Amniotic stem cell (primary cell): ENCODE measurements around the gene TCEAL9.
A peak's percentile ranks its signal among the peaks of the same experiment; 100 is the strongest.
"Not testable (repeated sequence)": the region's sequence is repeated elsewhere in the genome, so short reads cannot be mapped to it uniquely, and the experiment has no call there.

Experiments
- DNase-seq: peaks from one replicate; lab custom pipeline; 2025; lab: John Stamatoyannopoulos, UW

Gene TCEAL9

DNA sequence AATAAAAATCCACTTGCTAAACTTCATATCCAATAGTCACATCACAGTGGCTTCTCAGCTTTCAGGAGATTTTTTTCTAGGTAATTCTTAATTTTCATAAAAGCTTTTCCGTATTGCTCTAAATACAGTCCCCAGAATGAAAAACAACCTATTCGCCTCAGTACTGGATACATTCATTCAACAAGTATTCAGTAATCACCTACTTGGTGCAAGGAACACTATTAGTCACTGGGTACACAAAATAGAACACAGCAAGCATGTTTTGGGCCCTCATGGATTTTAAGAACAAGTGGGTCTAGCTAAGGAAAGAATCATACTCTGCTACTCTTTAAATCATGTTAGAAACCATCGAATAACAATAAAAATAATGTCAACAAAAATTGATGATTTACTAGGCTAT lies 17.3 kb downstream of the TCEAL9 start:
- DNase-seq, result no peak

DNA sequence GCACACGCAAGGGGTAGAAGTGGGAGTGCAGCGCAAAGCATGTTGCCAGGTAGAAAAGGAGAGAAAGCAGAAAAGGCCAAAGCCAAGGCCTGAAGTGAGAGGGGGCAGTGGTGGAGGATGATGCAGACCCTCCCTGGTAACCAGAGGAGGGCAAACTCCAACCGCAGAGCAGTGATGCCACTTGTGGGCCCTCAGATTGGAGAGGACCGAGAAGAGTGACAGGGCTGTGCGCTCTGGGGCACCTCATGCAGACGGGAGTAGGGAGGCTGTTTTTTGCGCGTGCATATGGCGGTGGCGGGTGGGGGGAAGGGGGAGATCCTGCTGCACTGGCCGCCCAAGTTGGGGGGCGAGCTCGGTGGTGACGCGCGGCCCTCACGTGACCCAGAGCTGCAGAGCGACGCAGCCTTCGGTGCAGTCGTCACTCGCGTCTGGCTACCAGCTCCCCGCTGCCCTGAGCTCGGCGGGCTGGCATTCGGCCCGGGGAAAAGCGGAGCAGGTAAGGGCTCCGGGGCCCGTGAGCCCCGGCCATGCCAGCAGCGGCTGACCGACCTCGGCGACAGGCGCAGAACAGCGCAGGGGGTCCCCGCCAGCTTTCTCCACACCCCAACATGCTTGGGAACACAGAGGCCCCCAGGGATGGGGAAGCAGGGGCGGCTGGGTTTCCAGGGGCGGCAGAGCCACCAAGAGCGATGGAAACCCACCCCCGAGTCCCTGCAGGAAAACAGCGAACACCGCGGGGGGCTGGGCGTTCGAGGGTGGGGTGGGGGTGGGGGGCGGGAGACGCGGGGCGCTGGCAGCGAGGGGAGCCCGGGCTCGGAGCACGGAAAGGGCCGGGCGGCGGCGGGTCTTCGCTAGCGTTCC lies 20.0 kb downstream of the TCEAL9 start, which contains the start of gene BEX3:
Gene BEX3 (plus strand): TSS at position 421 of the 861 bp plus-strand sequence. CDS start 984 bp downstream, outside the sequence.
- DNase-seq, result no peak

DNA sequence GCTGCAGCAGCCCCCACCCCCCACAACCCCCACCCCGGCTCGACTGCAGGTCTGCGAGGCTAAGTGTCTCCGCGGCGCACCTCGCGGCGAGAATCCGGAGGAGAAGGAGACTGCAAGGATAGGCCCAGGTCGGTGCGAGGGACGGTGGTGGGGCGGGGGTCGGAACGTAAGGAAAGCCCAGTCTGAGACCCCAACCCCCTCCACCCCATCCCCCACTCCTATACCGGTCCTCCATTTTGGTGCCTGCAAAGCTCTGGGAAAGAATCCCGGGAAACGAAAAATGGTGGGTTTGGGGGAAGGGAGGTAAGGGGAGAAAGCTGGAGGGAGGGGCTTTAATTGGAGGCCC lies 20.6 kb downstream of the TCEAL9 start:
- DNase-seq, result no peak

DNA sequence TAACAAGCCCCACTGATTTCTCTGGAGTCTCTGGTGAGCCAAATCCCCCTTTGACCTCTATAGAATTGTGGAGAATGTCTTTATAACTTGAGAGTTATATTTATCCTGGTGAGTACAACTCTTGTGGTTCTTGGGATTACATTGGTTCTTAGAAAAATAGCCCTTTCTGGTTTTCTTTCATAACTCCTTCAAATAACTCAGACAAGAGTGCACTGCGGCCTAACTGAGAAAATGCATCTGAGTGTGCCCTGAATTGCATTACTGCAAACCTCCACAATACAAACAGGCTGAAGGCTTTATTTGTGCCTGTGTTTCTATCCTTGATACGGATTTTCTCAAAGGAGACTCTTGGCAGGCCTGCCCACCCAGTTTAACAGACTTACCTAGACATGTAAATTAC lies 22.7 kb downstream of the TCEAL9 start:
- no peak for DNase-seq

- DNase-seq, result no peak
Observed at GRCh38 chrX:103382877-103383276, 26.6 kb downstream of the TCEAL9 start.

- no peak for DNase-seq
Observed at GRCh38 chrX:103384672-103385071, 28.4 kb downstream of the TCEAL9 start.

GRCh38 chrX:103385283-103385830 lies 29.1 kb downstream of the TCEAL9 start:
- DNase-seq, result not testable (repeated sequence)

DNA sequence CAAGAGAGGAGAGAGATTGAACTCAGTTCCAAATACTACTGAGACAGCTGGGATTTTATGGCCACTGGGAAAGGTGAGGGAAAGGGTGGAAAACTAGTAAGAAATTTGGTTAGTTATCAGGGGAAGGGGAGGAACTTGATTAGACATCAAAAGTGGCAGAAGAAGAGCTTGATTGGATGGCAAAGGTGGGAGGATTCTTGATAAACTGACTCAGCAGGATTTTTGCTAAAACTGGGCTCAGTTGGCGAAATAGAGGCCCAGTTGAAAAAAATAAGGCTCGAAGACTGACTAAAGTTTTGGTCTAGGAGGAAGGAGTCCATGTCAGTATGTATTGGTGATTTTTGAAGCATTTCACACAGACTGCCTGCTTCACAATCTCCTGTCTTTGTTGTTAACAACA lies 30.0 kb downstream of the TCEAL9 start:
- DNase-seq, result no peak

DNA sequence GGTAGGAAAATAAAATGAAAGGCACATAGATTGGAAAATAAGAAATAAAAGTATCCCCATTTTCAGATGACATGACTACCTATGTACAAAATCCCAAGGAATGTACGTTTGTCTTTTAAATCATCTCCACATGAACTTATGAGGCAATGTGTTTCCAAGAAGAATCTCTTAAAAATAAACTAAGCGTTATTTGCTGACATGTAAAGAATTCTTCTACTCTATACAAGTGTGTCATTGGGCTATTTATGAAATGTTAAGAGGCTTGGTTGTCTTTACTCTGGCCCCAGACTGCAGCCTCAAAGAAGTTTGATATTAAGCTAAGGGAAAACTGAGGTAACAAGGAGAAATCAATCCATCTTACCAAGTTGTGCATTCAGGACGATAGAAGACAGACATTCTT lies 37.2 kb downstream of the TCEAL9 start:
- no peak for DNase-seq

DNA sequence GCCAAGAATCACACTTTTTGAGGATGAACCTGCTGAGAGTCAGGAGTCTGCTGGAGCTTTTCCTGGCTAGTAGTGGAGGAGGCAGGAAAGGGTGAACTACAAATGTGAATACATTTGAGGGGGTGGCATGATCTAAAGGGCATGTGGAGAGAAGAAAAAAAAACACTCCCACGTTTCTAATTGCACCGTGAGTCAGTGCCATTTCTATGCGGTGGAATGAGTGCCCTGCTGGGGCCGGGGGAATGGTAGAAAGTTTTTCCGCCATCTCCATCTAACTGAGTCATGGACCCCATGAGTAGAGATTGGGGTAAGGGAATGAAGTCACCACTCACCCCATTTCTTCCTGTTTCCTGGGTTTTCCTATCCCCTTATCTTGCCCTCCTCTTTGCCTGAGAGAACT lies 39.9 kb downstream of the TCEAL9 start:
- peak; percentile 0 for DNase-seq

GRCh38 chrX:103396660-103397059 lies 40.4 kb downstream of the TCEAL9 start:
- DNase-seq, result no peak

DNA sequence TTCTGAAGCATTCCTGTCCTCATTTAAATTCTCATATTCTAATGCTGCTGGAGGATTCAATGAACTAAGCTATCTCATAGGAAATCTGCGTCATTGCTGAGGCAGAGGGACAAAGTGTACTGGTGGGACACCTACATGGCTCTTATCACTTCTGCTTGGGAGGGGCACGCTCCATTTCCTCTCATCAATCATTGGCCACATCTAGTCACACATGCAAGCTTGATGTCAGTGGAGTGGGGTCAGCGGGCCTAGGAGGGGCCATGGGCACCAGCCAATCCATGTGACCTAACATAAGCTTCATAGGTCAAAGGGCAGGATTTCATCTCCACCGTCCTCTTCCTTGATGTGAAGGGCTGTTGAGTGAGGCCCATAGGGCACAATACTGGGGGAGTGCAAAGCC lies 41.4 kb downstream of the TCEAL9 start:
- no peak for DNase-seq

GRCh38 chrX:103398421-103398864 lies 42.1 kb downstream of the TCEAL9 start:
- no peak for DNase-seq

GRCh38 chrX:103399744-103400143 lies 43.4 kb downstream of the TCEAL9 start:
- DNase-seq, result no peak

- no peak for DNase-seq
Observed at GRCh38 chrX:103400931-103401330, 44.6 kb downstream of the TCEAL9 start.

DNA sequence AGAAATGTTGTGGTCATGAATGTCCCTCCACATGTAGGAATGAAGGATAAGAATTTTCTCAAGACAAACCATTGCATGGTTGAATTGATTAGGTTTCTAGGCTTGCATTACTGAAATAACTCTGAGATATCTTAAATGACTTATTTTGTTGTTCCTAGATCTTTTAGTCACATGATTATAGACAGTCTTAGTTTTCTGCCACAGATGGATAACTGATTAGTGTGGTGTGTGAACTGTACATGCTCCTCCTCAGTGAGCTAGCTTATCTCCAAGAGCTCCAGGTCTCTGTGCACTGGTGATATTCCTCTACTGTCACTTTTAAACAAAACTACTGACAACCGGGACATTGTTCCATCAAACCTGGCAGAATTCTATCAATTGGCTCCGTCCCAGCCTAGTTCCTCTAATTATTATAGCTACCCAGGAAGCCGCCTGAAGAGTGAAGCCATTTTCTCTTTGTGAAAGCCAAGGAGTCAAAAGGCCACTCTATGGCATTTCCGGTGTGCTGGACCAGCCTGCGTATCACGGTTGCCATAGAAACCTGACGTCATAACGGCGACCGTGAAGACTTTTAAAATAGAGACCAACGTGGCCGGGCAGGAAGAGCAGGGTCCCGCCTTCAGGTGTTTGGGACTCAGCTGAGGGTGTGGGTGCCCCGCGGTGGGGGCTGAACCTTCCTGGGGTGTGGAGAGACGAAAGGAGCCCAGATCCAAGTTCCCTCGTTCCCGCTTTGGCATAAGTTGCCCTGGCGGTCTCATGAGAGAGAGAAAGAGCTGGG lies 48.1 kb downstream of the TCEAL9 start:
- peak; percentile 9 for DNase-seq

DNA sequence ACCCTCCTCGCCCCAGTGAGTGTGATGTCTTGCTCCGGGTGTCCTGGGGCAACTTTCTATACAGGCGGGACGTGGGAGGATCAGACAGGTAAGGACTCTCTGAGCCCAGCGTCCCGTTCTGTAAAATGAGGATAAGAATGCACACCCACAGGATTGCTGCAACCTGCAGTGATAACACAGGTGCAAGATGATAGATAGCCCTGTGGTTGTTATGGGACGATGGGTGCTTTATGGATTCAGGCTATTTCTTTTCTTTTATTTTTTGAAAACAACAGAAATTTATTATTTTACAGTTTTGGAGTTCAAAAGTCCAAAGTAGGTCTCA lies 48.7 kb downstream of the TCEAL9 start:
- no peak for DNase-seq

- no peak for DNase-seq
Observed at GRCh38 chrX:103406256-103406655, 50.0 kb downstream of the TCEAL9 start.

GRCh38 chrX:103407776-103408175 lies 51.5 kb downstream of the TCEAL9 start:
- DNase-seq, result no peak
